Neural cell (in vitro differentiated cells): ENCODE measurements around the gene HHIPL1.

Experiments used
- CTCF ChIP-seq: fragments of 450-650 bp; IDR thresholded peaks from 2 replicates; pipeline ENCODE4 v1.5.1; 2014; ENCODE audit warnings: antibody characterized with exemption, mild to moderate bottlenecking, moderate library complexity; ENCODE audit not compliant: poor library complexity, severe bottlenecking
- EP300 ChIP-seq: fragments of 450-650 bp; conservative IDR thresholded peaks from 2 replicates; pipeline ENCODE4 v1.6.1; 2014; ENCODE audit warnings: antibody characterized with exemption, mild to moderate bottlenecking, moderate library complexity; ENCODE audit not compliant: poor library complexity, severe bottlenecking
- EZH2 ChIP-seq: fragments of 200-600, 300-800 bp; shearing (Covaris generic), sonication (generic); IDR thresholded peaks from 2 replicates; pipeline ENCODE4 v1.6.1; 2014; ENCODE audit warnings: antibody characterized with exemption, low read length, borderline replicate concordance, mild to moderate bottlenecking; ENCODE audit not compliant: insufficient read depth, poor library complexity, severe bottlenecking
- MXI1 ChIP-seq: fragments of 450-650 bp; conservative IDR thresholded peaks from 2 replicates; pipeline ENCODE4 v1.6.1; 2014; ENCODE audit warnings: antibody characterized with exemption, mild to moderate bottlenecking; ENCODE audit not compliant: poor library complexity, severe bottlenecking
- POLR2AphosphoS5 ChIP-seq: IDR thresholded peaks from 2 replicates; pipeline ENCODE4 v1.6.1; 2012
- RAD21 ChIP-seq: fragments of 450-650 bp; conservative IDR thresholded peaks from 2 replicates; pipeline ENCODE4 v1.6.1; 2014; ENCODE audit warnings: antibody characterized with exemption, mild to moderate bottlenecking, moderate library complexity
- REST ChIP-seq: IDR thresholded peaks from 2 replicates; pipeline ENCODE4 v1.6.1; 2012; ENCODE audit warnings: borderline replicate concordance
- SMC3 ChIP-seq: fragments of 450-650 bp; conservative IDR thresholded peaks from 2 replicates; pipeline ENCODE4 v1.6.1; 2014; ENCODE audit warnings: antibody characterized with exemption, mild to moderate bottlenecking, moderate library complexity; ENCODE audit not compliant: poor library complexity
- TAF1 ChIP-seq: IDR thresholded peaks from 2 replicates; pipeline ENCODE4 v1.6.1; 2012; ENCODE audit warnings: low read depth

GRCh38 chr14:99691111-99691885 lies 46.4 kb downstream of the HHIPL1 start:
- no peak for TF ChIP-seq RAD21
- TF ChIP-seq CTCF, result no peak
- no peak for TF ChIP-seq EP300
- TF ChIP-seq POLR2AphosphoS5, result no peak
- TF ChIP-seq SMC3, result no peak
- TF ChIP-seq EZH2, result no peak
- TF ChIP-seq REST, result no peak
- TF ChIP-seq TAF1, result no peak
- no peak for TF ChIP-seq MXI1
